Body of pancreas (tissue), 4 donors: ENCODE data around the gene NT5M.

Experiments
- POLR2A ChIP-seq, 3 donors: fragments of 450-650 bp; IDR thresholded peaks; one replicate each; pipeline ENCODE4 v1.6.1; 2016; ENCODE audit warnings: antibody characterized with exemption in 3 of 3, mild to moderate bottlenecking in 2 of 3
- TF ChIP-seq, protein P1 (sequence below), 7 experiments: fragments of 450-650 bp in 4 of 7; fragments of 200-600 bp in 3 of 7; sonication (generic) in 3 of 7; IDR thresholded peaks; one replicate each; pipeline ENCODE4 v1.5.1; 2016 to 2019; ENCODE audit warnings: antibody characterized with exemption in 7 of 7

DNA sequence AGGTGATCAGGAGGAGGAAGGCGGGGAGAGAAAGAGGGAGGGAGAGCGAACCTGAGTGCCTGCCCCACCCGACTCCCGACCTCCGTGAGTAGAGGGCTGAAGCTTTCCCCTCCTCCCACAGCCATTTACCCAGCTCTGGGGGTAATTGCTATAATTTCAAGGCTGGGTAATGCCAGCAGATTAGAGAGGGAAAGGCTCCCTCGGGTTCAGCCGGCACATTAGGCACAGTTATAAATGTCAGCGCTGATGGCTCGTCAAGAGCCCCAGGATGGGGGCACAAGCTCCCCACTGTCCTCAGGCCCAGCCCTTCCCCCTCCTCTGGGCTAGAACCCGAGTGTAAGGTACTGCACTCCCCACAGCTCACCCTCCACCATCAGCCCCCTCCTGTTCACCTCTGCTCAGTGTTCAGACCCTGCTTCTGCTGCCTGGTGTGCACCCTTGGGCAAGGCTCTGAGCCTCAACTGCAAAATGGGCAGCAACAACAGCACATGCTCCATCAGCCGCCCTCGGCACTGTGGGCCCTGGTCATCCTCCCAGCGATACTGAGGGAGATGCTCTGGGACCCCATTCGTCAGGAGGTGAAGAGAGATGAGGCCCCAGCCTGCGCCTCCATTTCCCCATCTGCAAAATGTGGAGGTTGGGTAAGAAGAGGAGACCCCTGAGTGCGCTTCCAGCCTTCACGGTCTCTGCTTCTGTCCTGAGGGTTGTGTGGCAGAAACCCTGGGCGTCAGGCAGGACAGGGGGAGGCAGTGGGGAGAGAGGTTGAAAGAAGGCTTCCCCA, 77.2 kb downstream of the NT5M start:
- TF ChIP-seq, protein P1, sequence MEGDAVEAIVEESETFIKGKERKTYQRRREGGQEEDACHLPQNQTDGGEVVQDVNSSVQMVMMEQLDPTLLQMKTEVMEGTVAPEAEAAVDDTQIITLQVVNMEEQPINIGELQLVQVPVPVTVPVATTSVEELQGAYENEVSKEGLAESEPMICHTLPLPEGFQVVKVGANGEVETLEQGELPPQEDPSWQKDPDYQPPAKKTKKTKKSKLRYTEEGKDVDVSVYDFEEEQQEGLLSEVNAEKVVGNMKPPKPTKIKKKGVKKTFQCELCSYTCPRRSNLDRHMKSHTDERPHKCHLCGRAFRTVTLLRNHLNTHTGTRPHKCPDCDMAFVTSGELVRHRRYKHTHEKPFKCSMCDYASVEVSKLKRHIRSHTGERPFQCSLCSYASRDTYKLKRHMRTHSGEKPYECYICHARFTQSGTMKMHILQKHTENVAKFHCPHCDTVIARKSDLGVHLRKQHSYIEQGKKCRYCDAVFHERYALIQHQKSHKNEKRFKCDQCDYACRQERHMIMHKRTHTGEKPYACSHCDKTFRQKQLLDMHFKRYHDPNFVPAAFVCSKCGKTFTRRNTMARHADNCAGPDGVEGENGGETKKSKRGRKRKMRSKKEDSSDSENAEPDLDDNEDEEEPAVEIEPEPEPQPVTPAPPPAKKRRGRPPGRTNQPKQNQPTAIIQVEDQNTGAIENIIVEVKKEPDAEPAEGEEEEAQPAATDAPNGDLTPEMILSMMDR (IDR thresholded peaks at IDR 0.05), result no peak
- no peak for TF ChIP-seq POLR2A (IDR thresholded peaks at IDR 0.05)
